Measurements from ENCODE around the gene MAP2.

DNA sequence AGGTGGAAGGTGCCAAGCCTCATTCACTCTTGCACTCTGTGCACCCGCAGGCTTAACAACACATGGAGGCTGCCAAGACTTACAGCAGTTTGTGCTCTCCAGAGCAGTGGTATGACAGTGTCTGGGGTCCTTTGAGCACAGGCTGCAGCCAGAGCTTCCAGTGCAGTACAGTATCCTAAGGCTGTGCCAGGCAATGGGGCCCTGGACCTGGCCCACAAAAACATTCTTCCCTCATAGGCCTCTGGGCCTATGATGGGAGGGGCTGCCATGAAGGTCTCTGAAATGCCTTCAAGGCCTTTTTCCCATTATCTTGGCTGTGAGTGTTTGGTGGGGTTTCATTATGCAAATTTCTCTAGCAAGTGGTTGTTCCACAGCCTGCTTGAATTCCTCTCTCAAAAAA, 74.8 kb downstream of the MAP2 start:
- TF ChIP-seq, protein P1, sequence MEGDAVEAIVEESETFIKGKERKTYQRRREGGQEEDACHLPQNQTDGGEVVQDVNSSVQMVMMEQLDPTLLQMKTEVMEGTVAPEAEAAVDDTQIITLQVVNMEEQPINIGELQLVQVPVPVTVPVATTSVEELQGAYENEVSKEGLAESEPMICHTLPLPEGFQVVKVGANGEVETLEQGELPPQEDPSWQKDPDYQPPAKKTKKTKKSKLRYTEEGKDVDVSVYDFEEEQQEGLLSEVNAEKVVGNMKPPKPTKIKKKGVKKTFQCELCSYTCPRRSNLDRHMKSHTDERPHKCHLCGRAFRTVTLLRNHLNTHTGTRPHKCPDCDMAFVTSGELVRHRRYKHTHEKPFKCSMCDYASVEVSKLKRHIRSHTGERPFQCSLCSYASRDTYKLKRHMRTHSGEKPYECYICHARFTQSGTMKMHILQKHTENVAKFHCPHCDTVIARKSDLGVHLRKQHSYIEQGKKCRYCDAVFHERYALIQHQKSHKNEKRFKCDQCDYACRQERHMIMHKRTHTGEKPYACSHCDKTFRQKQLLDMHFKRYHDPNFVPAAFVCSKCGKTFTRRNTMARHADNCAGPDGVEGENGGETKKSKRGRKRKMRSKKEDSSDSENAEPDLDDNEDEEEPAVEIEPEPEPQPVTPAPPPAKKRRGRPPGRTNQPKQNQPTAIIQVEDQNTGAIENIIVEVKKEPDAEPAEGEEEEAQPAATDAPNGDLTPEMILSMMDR (conservative IDR thresholded peaks at IDR 0.05) = no peak
- TF ChIP-seq EZH2 (IDR thresholded peaks at IDR 0.05; ENCODE audit: low read depth) = no peak

Measured in PC-9 (cell line).